Prostate gland (tissue), 2 donors: Measurements from ENCODE around the gene PPP2R5C. TPM values are rescaled to one million over a fixed set of nuclear protein-coding genes. Genes with fewer than 3 reads are reported as not detected.

Source experiments
- DNase-seq: peaks from one replicate; pipeline ENCODE4 v3.0.0-alpha.2; 2019; ENCODE audit warnings: low spot score
- H3K27ac ChIP-seq, 2 donors: fragments of 200-600 bp; sonication (generic); 2 replicates each; pipeline ENCODE4 v1.5.1; 2017 to 2019
- H3K27me3 ChIP-seq: fragments of 200-600 bp; sonication (generic); replicated peaks from 2 replicates; pipeline ENCODE4 v1.5.1; 2019; ENCODE audit not compliant: insufficient read depth
- H3K36me3 ChIP-seq, 2 donors: fragments of 200-600 bp; sonication (generic); 1 replicate in 1 of 2; 2 replicates in 1 of 2; pipeline versions ENCODE4 v1.5.1 to v1.8.1; 2017 to 2019
- H3K4me1 ChIP-seq: fragments of 200-600 bp; sonication (generic); replicated peaks from 2 replicates; pipeline ENCODE4 v1.5.1; 2019
- H3K4me3 ChIP-seq, 2 donors: fragments of 200-600 bp; sonication (generic); 2 replicates each; pipeline ENCODE4 v1.5.1; 2017 to 2019
- H3K9me3 ChIP-seq: fragments of 200-600 bp; sonication (generic); 2 replicates; pipeline ENCODE4 v1.5.1; 2017
- CTCF ChIP-seq, 4 experiments: fragments of 200-600 bp in 2 of 4; fragments of 450-650 bp in 2 of 4; sonication (generic) in 2 of 4; IDR thresholded peaks; 1 replicate in 3 of 4; 2 replicates in 1 of 4; pipeline ENCODE4 v1.5.1; 2016 to 2019; ENCODE audit warnings: antibody characterized with exemption in 4 of 4, mild to moderate bottlenecking in 2 of 4, moderate library complexity in 2 of 4
- POLR2A ChIP-seq: fragments of 450-650 bp; IDR thresholded peaks from one replicate; pipeline ENCODE4 v1.6.1; 2016; ENCODE audit warnings: antibody characterized with exemption, mild to moderate bottlenecking
- POLR2AphosphoS5 ChIP-seq: sonication (generic); formaldehyde crosslinking; IDR thresholded peaks from one replicate; pipeline ENCODE4 v1.6.1; 2017; ENCODE audit warnings: antibody characterized with exemption
- WGBS: methylation state at CpG from one replicate; pipeline ENCODE4 v1.1.5; 2018; 5-methylcytosine and 5-hydroxymethylcytosine counted together
- intact Hi-C: fragments of 100-400 bp; cut with DNase I; formaldehyde crosslinking; loops from one replicate; pipeline ENCODE4 v1.14.2; 2022
- total RNA-seq, 2 donors: library from RNA; depleted of rRNA; stranded (reverse); fragments of >200 nt; gene quantifications; one replicate each; pipeline ENCODE4 v1.1.0, GENCODE V29; 2016

Gene PPP2R5C
- total RNA-seq, 2 donors from 2014 or later = 67.8 to 96.2 TPM

DNA sequence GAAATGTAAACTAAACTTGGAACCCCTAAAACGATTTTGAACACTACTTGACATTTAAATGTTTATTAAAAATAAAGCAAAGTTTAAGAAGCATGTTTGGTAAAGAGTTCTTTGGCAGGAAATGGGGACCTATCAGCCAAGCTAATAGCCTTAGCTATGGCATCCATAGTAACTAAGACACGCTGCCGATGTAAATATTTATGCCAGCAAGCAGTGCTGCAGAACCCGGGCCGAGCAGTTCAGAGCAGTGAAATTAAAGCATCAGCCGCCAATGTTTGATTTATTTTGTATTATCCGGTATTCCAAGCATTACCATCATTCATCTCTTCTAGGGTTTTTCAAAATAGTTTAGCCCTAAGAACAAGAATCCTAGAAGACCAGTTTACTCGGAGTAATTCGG, 61.6 kb downstream of the PPP2R5C start:
- intact Hi-C loops = loop anchor here (10.0 kb wide), 1 partner anchor 122 kb away; no protein-coding TSS in a partner anchor
- peaks cover 4% of the 10 kb centered on the region for H3K4me1 ChIP-seq

DNA sequence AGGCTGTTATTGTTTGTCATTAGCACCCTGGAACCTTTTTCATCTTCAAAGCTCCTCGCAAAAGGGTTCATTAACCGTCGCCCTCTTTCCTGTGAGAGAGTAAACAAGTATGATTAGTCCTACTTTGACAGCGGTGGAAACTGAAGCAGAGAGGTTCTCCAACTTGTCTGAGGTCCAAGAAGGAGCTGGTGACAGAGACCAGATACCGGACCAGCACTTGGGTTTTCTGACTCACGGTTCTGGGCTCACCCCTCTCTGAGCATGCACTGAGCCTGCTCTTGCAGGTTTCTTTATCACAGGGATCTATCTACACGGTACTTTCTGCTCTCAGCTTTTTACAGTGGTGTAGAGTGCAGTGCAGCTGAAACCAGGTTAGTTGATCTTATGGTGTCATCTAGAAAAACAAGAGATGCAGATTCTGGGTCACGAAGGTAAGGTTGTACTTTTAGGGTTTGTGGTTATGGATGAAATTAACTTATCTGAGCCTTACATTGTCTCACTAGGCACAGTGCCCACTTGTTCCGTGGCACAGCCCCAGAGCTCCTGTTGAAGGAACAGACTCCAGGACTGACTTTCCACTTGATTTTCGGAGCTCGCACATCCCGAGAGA, 62.1 kb downstream of the PPP2R5C start:
- no peak for DNase-seq
- no peaks in the 10 kb centered on the region for H3K36me3 ChIP-seq
- no peaks in the 10 kb centered on the region for H3K9me3 ChIP-seq
- H3K4me3 ChIP-seq = no peak overlapping the region
- intact Hi-C loops = loop anchor here (10.0 kb wide), 1 partner anchor 121 kb away; no protein-coding TSS in a partner anchor
- peak overlapping the region; percentile 54 to 66 for H3K27ac ChIP-seq
- no peaks in the 10 kb centered on the region for H3K27me3 ChIP-seq
- WGBS = 19% methylated on average over 12 of the region's 12 CpGs
- H3K4me1 ChIP-seq = peaks cover 4% of the 10 kb centered on the region
- TF ChIP-seq POLR2A (no peak), POLR2AphosphoS5 (peak; percentile 22), CTCF (IDR thresholded peaks at IDR 0.05) (no peak)

More for the DNA sequence above, 61.6 kb downstream of the PPP2R5C start:
- Histone ChIP-seq H3K9me3 (no peaks in the 10 kb centered on the region), H3K36me3 (no peaks in the 10 kb centered on the region), H3K4me3 (no peak overlapping the region), H3K27me3 (no peaks in the 10 kb centered on the region), H3K27ac (peak overlapping the region; percentile 54 to 66)
- 29% methylated on average over 9 of the region's 9 CpGs for WGBS
- TF ChIP-seq POLR2AphosphoS5 (no peak), POLR2A (no peak), CTCF (IDR thresholded peaks at IDR 0.05) (no peak)
- DNase-seq = no peak

GRCh38 chr14:101824339-101824727, 62.8 kb downstream of the PPP2R5C start:
- intact Hi-C loops = loop anchor here (10.0 kb wide), 1 partner anchor 120 kb away; no protein-coding TSS in a partner anchor

DNA sequence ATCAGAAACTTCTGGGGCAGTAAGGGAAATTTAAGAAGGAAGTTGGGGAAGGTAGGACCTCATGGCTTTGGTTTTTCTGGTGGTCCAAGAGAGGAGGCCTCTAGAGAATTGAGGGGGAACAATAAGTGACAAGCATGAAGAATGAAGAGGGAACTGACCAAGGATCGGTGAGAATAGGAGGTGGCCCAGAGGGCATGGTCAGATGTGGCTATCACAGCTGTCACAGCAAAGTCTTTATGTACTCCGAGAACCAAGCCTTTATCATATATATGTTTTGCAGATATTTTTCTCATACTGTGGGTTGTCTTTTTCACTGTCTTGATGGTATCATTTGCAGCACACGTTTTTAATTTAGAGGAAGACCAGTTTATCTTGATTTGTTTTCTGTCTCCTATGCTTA, 64.3 kb downstream of the PPP2R5C start:
- H3K27me3 ChIP-seq = no peaks in the 10 kb centered on the region
- no peaks in the 10 kb centered on the region for H3K9me3 ChIP-seq
- WGBS = 86% methylated on average over 3 of the region's 3 CpGs
- no peak overlapping the region for H3K4me3 ChIP-seq
- peaks cover 4% of the 10 kb centered on the region for H3K4me1 ChIP-seq
- no peak for DNase-seq
- TF ChIP-seq POLR2A (no peak), POLR2AphosphoS5 (no peak), CTCF (IDR thresholded peaks at IDR 0.05) (no peak)
- intact Hi-C loops = loop anchor here (10.0 kb wide), 1 partner anchor 119 kb away; no protein-coding TSS in a partner anchor
- peak overlapping the region in 1 of 2 donors; percentile 11 for H3K27ac ChIP-seq
- no peaks in the 10 kb centered on the region for H3K36me3 ChIP-seq

More at GRCh38 chr14:101824339-101824727, 62.8 kb downstream of the PPP2R5C start:
- DNase-seq = no peak
- H3K4me3 ChIP-seq = no peak overlapping the region
- TF ChIP-seq CTCF (IDR thresholded peaks at IDR 0.05) (no peak), POLR2A (no peak), POLR2AphosphoS5 (no peak)
- H3K36me3 ChIP-seq = no peaks in the 10 kb centered on the region
- 49% methylated on average over 3 of the region's 3 CpGs for WGBS
- peak overlapping the region; percentile 54 to 66 for H3K27ac ChIP-seq
- no peaks in the 10 kb centered on the region for H3K27me3 ChIP-seq
- H3K4me1 ChIP-seq = peaks cover 4% of the 10 kb centered on the region
- no peaks in the 10 kb centered on the region for H3K9me3 ChIP-seq

DNA sequence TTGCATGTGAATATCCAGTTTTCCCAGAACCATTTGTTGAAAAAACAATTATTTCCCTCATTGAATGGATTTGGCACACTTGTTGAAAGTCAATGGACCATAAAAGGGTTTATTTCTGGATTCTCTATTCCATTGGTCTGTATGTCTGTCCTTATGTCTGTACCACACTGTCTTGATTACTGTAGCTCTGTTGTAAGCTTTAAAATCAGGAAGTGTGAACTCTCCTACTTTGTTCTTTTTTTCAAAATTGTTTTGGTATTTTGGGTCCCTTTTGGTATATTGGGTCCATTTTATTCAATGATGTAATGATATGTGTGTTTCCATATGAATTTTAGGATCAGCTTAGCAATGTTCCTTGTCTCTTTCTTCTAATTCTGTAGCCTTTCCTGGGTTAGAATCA, 64.8 kb downstream of the PPP2R5C start:
- intact Hi-C loops = loop anchor here (10.0 kb wide), 1 partner anchor 118 kb away; no protein-coding TSS in a partner anchor
- Histone ChIP-seq H3K4me1 (peaks cover 4% of the 10 kb centered on the region), H3K27me3 (no peaks in the 10 kb centered on the region), H3K9me3 (no peaks in the 10 kb centered on the region), H3K27ac (no peak overlapping the region), H3K36me3 (no peaks in the 10 kb centered on the region), H3K4me3 (no peak overlapping the region)
- DNase-seq = no peak
- no peak for TF ChIP-seq POLR2A
- no peak for TF ChIP-seq POLR2AphosphoS5
